Parathyroid adenoma (tissue), 2 donors: ENCODE measurements around the gene SLC7A10.
A peak's percentile ranks its signal among the peaks of the same experiment; 100 is the strongest.
"Not testable (repeated sequence)": the region's sequence is repeated elsewhere in the genome, so short reads cannot be mapped to it uniquely, and the experiment has no call there.

Source experiments
- H2AFZ ChIP-seq: fragments of 300-600 bp; sonication (generic); one replicate; pipeline ENCODE4 v1.7.0; 2017; ENCODE audit warnings: antibody characterized with exemption, mild to moderate bottlenecking
- H3K27ac ChIP-seq: fragments of 300-600 bp; sonication (generic); one replicate; pipeline ENCODE4 v1.7.0; 2017
- H3K27me3 ChIP-seq: fragments of 300-600 bp; sonication (generic); one replicate; pipeline ENCODE4 v1.7.0; 2017; ENCODE audit warnings: low read length; ENCODE audit not compliant: control insufficient read depth, insufficient read depth
- H3K36me3 ChIP-seq: fragments of 300-600 bp; sonication (generic); one replicate; pipeline ENCODE4 v1.7.0; 2017; ENCODE audit warnings: low read length; ENCODE audit not compliant: control insufficient read depth, insufficient read depth
- H3K4me1 ChIP-seq: fragments of 300-600 bp; sonication (generic); one replicate; pipeline ENCODE4 v1.7.0; 2017; ENCODE audit warnings: control low read depth
- H3K4me2 ChIP-seq: fragments of 300-600 bp; sonication (generic); one replicate; pipeline ENCODE4 v1.7.0; 2017; ENCODE audit warnings: low read length
- H3K4me3 ChIP-seq: fragments of 300-600 bp; sonication (generic); one replicate; pipeline ENCODE4 v1.7.0; 2017; ENCODE audit warnings: low read depth, low read length
- H3K79me2 ChIP-seq: fragments of 300-600 bp; sonication (generic); one replicate; pipeline ENCODE4 v1.7.0; 2017; ENCODE audit warnings: control low read depth
- H3K9ac ChIP-seq: fragments of 300-600 bp; sonication (generic); one replicate; pipeline ENCODE4 v1.7.0; 2017; ENCODE audit warnings: mild to moderate bottlenecking
- H3K9me3 ChIP-seq: fragments of 300-600 bp; sonication (generic); one replicate; pipeline ENCODE4 v1.7.0; 2017; ENCODE audit warnings: low read length; ENCODE audit not compliant: control insufficient read depth
- CTCF ChIP-seq: fragments of 300-600 bp; sonication (generic); IDR thresholded peaks from one replicate; pipeline ENCODE4 v1.7.0; 2017; ENCODE audit warnings: antibody characterized with exemption, mild to moderate bottlenecking
- donor health status: primary hyperparathyroidism.

SLC7A10 gene

GRCh38 chr19:33193269-33193864 lies 32.3 kb downstream of the SLC7A10 start:
- H3K4me3 ChIP-seq = no peak overlapping the region
- H2AFZ ChIP-seq = peak overlapping the region; percentile 80
- peaks cover 9% of the 10 kb centered on the region for H3K4me1 ChIP-seq
- no peaks in the 10 kb centered on the region for H3K27me3 ChIP-seq
- H3K27ac ChIP-seq = no peak overlapping the region
- peak overlapping the region; percentile 42 for H3K4me2 ChIP-seq
- no peak for TF ChIP-seq CTCF
- H3K36me3 ChIP-seq = peaks cover 2% of the 10 kb centered on the region
- no peaks in the 10 kb centered on the region for H3K9me3 ChIP-seq
- peaks cover 5% of the 10 kb centered on the region for H3K79me2 ChIP-seq
- H3K9ac ChIP-seq = no peak overlapping the region

- Histone ChIP-seq H3K27me3 (no peaks in the 10 kb centered on the region), H3K9ac (no peak overlapping the region), H3K79me2 (peaks cover 5% of the 10 kb centered on the region), H3K4me2 (no peak overlapping the region), H3K4me1 (peaks cover 9% of the 10 kb centered on the region), H3K4me3 (no peak overlapping the region), H2AFZ (no peak overlapping the region), H3K9me3 (no peaks in the 10 kb centered on the region), H3K27ac (no peak overlapping the region), H3K36me3 (peaks cover 2% of the 10 kb centered on the region)
- TF ChIP-seq CTCF = no peak
Measured at GRCh38 chr19:33192010-33192409, 33.6 kb downstream of the SLC7A10 start.

DNA sequence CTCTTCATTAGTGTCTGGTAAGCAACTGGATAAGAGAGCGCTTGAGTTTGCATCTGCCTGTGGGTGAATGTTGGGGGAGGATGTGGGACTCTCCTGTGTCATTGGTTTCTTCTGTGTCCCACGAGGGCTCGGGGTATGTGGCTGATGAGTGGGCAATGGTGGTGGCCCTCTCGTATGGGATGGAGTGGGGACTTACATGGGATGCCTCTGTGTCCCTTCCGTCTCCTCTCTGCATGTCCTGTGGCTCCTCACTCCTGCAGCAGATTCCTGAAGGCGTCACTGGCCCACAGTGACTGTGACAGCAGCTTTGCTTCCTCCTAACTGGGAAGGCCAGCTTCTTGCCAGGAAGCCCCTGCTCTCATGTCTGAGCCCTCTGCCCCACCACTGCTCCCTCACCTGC lies 34.1 kb downstream of the SLC7A10 start:
- peaks cover 13% of the 10 kb centered on the region for H3K4me1 ChIP-seq
- H3K4me3 ChIP-seq = no peak overlapping the region
- H3K9ac ChIP-seq = no peak overlapping the region
- H3K27me3 ChIP-seq = no peaks in the 10 kb centered on the region
- no peak for TF ChIP-seq CTCF
- no peak overlapping the region for H3K4me2 ChIP-seq
- no peaks in the 10 kb centered on the region for H3K36me3 ChIP-seq
- peaks cover 2% of the 10 kb centered on the region for H3K79me2 ChIP-seq
- no peaks in the 10 kb centered on the region for H3K9me3 ChIP-seq
- no peak overlapping the region for H3K27ac ChIP-seq
- no peak overlapping the region for H2AFZ ChIP-seq

DNA sequence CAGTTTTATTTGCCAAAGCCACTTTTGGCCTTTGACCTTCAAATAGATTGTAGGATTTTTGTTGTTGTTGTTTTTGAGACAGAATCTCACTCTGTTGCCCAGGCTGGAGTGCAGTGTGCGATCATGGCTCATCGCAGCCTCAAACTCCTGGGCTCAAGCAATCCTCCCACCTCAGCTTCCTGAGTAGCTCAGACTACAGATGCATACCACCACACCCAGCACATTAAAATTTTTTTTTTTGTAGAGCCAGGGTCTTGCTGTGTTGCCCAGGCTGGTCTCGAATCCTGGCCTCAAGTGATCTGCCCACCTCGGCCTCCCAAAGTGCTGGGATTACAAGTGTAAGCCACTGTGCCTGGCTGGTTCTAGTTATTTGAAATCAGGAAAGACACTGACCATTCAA lies 34.6 kb downstream of the SLC7A10 start:
- H3K4me3 ChIP-seq, H3K27ac ChIP-seq, H3K9me3 ChIP-seq, H2AFZ ChIP-seq, H3K9ac ChIP-seq, H3K79me2 ChIP-seq, H3K4me2 ChIP-seq, H3K36me3 ChIP-seq, H3K27me3 ChIP-seq: not testable (repeated sequence)
- H3K4me1 ChIP-seq = peaks cover 13% of the 10 kb centered on the region

DNA sequence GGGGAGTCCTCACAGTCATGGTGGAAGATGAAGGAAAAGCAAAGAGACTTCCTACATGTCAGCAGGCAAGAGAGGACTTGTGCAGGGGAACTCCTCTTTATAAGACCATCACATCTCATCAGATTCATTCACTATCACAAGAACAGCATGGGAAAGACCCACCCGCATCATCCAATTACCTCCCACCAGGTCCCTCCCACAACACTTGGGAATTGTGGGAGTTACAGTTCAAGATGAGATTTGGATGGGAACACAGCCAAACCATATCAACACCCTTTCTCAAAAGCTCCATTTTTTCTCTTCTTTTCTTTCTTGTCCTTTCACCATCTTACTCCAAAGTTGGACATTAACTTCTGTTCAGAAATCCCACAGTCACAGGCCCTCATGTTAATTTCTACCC lies 36.2 kb downstream of the SLC7A10 start:
- H3K9ac ChIP-seq = no peak overlapping the region
- H3K27me3 ChIP-seq = no peaks in the 10 kb centered on the region
- TF ChIP-seq CTCF = no peak
- H3K4me1 ChIP-seq = peaks cover 7% of the 10 kb centered on the region
- no peak overlapping the region for H3K27ac ChIP-seq
- no peaks in the 10 kb centered on the region for H3K79me2 ChIP-seq
- no peaks in the 10 kb centered on the region for H3K36me3 ChIP-seq
- H3K4me3 ChIP-seq = no peak overlapping the region
- no peak overlapping the region for H3K4me2 ChIP-seq
- no peaks in the 10 kb centered on the region for H3K9me3 ChIP-seq
- no peak overlapping the region for H2AFZ ChIP-seq
